ENCODE results near the gene RPE.

RPE gene

DNA sequence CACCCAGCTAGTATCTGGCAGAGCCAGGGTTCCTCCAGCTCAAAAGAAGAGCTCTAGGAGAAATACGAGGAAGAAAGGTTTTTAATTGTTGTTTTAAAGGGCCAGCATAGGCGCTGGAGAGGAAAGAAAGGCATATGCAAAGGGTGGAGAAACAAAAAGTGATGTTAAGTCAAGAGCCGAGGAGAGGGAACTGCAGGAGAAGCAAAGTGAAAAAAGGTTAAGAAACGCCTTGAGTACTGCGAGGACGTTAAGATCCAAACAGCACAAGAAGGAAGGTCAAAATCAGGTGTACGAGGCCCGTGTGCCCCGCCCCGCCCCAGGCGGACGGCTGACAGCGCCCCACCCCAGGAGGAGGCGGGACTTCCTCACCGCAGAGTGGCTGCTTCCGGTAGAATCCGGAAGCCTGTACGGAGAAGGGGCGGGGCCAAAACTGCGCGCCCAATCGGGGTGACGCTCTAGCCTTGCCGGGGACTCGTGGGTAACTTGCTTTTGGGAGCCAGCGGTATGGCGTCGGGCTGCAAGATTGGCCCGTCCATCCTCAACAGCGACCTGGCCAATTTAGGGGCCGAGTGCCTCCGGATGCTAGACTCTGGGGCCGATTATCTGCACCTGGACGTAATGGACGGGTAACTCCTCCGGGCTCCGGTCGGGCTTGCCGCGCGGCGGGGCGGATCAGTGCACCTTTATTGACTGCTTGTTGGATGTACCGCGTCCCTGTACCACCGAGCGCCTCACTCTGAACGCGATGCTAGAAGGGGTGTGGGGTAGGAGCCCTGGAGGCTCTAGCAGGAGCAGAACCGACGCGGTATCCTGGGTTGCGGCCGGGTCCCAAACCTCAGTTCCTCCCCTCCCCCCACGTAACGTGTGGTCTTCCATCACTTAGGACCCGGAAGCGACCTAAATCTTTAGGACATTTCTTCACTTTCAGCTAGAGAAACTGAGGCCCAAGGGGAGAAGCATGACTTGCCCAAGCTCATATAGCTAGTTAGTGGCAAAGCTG is at the start of gene RPE:
Gene RPE, plus strand, starts transcription at position 481 of the 1,000 bp plus-strand sequence. Its CDS starts 24 bp downstream, at position 505.
- Histone ChIP-seq H3K9me2 (ENCODE audit: low read depth, low read length) (no peaks in the 10 kb centered on the region), H3K27me3 (ENCODE audit: insufficient read depth, low read length) (no peaks in the 10 kb centered on the region), H4K20me1 (ENCODE audit: insufficient read depth, low read length) (0 out of 2 replicates have a peak, but pooled peaks cover 2% of the 10 kb centered on the region), H3F3A (ENCODE audit: insufficient read depth, low read length) (no peaks in the 10 kb centered on the region), H3K79me2 (ENCODE audit: insufficient read depth, low read length) (peaks cover 50% of the 10 kb centered on the region), H3K4me2 (ENCODE audit: low read length) (peak within 1 kb of the TSS; percentile 94), H2AFZ (ENCODE audit: low read length) (peak within 1 kb of the TSS; percentile 82), H3K36me3 (ENCODE audit: insufficient read depth, low read length) (peaks cover 31% of the 10 kb centered on the region; the same call in 1 of the 2 replicates), H3K4me1 (ENCODE audit: insufficient read depth, low read length, severe bottlenecking) (peaks cover 41% of the 10 kb centered on the region), H3K9me3 (ENCODE audit: low read length) (no peaks in the 10 kb centered on the region), H3K4me3 (ENCODE audit: low read depth, low read length, poor library complexity, severe bottlenecking) (peak within 1 kb of the TSS; percentile 88), H3K27ac (ENCODE audit: low read depth, low read length, poor library complexity, severe bottlenecking) (peak within 1 kb of the TSS; percentile 71), H3K9ac (ENCODE audit: low read length) (peak within 1 kb of the TSS; percentile 88)
- TF ChIP-seq, protein P1, sequence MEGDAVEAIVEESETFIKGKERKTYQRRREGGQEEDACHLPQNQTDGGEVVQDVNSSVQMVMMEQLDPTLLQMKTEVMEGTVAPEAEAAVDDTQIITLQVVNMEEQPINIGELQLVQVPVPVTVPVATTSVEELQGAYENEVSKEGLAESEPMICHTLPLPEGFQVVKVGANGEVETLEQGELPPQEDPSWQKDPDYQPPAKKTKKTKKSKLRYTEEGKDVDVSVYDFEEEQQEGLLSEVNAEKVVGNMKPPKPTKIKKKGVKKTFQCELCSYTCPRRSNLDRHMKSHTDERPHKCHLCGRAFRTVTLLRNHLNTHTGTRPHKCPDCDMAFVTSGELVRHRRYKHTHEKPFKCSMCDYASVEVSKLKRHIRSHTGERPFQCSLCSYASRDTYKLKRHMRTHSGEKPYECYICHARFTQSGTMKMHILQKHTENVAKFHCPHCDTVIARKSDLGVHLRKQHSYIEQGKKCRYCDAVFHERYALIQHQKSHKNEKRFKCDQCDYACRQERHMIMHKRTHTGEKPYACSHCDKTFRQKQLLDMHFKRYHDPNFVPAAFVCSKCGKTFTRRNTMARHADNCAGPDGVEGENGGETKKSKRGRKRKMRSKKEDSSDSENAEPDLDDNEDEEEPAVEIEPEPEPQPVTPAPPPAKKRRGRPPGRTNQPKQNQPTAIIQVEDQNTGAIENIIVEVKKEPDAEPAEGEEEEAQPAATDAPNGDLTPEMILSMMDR (IDR thresholded peaks at IDR 0.05; ENCODE audit: low read length), result no peak

DNA sequence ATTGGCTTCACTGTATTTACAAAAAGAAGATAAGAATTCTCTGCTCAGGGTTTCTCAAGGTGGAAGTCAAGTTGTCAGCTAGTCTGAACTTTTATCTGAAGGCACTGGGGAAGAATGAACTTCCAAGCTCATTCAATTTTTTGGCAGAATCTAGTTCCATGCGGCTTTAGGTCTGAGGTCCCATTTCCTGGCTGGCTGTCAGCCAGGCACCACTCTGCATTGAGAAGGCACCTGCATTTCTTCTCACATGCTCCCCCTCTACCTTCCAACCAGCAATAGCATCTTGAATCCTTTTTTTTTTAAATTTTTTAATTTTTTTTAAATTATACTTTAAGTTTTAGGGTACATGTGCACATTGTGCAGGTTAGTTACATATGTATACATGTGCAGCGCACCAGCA is 46.2 kb upstream of the RPE start:
- Histone ChIP-seq H2AFZ (ENCODE audit: low read length) (no peak overlapping the region), H3K9me3 (ENCODE audit: low read length) (no peaks in the 10 kb centered on the region), H3K4me2 (ENCODE audit: low read length) (no peak overlapping the region), H3K27ac (ENCODE audit: low read depth, low read length, poor library complexity, severe bottlenecking) (no peak overlapping the region), H3K27me3 (ENCODE audit: insufficient read depth, low read length) (no peaks in the 10 kb centered on the region), H3K36me3 (ENCODE audit: insufficient read depth, low read length) (no peaks in the 10 kb centered on the region), H3K79me2 (ENCODE audit: insufficient read depth, low read length) (no peaks in the 10 kb centered on the region), H3K4me3 (ENCODE audit: low read depth, low read length, poor library complexity, severe bottlenecking) (no peak overlapping the region), H3K9me2 (ENCODE audit: low read depth, low read length) (no peaks in the 10 kb centered on the region), H3K9ac (ENCODE audit: low read length) (no peak overlapping the region), H3K4me1 (ENCODE audit: insufficient read depth, low read length, severe bottlenecking) (no peaks in the 10 kb centered on the region), H3F3A (ENCODE audit: insufficient read depth, low read length) (no peaks in the 10 kb centered on the region), H4K20me1 (ENCODE audit: insufficient read depth, low read length) (no peaks in the 10 kb centered on the region)
- TF ChIP-seq, protein P1 (IDR thresholded peaks at IDR 0.05; ENCODE audit: low read length), result no peak
- no peak for TF ChIP-seq EZH2 (IDR thresholded peaks at IDR 0.05; ENCODE audit: borderline replicate concordance, low read length)

DNA sequence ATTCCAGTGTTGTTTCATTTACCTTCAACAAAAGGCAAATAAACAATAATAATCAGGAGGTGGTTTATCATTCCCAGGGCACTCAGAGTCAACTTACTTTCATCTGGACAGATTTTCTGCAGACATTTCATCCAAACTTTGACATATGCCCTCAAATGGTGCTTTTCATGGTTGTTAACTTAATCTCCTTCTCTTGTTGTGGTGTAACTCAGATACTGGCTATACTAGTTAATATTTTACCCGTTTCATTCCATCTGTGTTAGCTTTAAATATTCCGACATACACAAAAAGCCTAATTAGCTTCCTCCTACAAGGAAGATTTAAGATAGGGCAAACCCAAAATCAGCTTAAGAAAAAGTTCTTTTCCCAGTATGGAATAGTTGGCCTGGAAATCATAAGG is 44.4 kb upstream of the RPE start:
- TF ChIP-seq, protein P1 (IDR thresholded peaks at IDR 0.05; ENCODE audit: low read length), result no peak
- TF ChIP-seq EZH2 (IDR thresholded peaks at IDR 0.05; ENCODE audit: borderline replicate concordance, low read length), result no peak
- Histone ChIP-seq H3K27me3 (ENCODE audit: insufficient read depth, low read length) (no peaks in the 10 kb centered on the region), H3K9me3 (ENCODE audit: low read length) (no peaks in the 10 kb centered on the region), H3K79me2 (ENCODE audit: insufficient read depth, low read length) (no peaks in the 10 kb centered on the region), H3K4me1 (ENCODE audit: insufficient read depth, low read length, severe bottlenecking) (no peaks in the 10 kb centered on the region), H2AFZ (ENCODE audit: low read length) (no peak overlapping the region), H3K36me3 (ENCODE audit: insufficient read depth, low read length) (no peaks in the 10 kb centered on the region), H3K4me3 (ENCODE audit: low read depth, low read length, poor library complexity, severe bottlenecking) (no peak overlapping the region), H3K4me2 (ENCODE audit: low read length) (no peak overlapping the region), H3F3A (ENCODE audit: insufficient read depth, low read length) (no peaks in the 10 kb centered on the region), H3K27ac (ENCODE audit: low read depth, low read length, poor library complexity, severe bottlenecking) (no peak overlapping the region), H3K9me2 (ENCODE audit: low read depth, low read length) (no peaks in the 10 kb centered on the region), H3K9ac (ENCODE audit: low read length) (no peak overlapping the region), H4K20me1 (ENCODE audit: insufficient read depth, low read length) (no peaks in the 10 kb centered on the region)

All from OCI-LY1 (cell line).